ENCODE results near the gene EPAS1.

Gene EPAS1

DNA sequence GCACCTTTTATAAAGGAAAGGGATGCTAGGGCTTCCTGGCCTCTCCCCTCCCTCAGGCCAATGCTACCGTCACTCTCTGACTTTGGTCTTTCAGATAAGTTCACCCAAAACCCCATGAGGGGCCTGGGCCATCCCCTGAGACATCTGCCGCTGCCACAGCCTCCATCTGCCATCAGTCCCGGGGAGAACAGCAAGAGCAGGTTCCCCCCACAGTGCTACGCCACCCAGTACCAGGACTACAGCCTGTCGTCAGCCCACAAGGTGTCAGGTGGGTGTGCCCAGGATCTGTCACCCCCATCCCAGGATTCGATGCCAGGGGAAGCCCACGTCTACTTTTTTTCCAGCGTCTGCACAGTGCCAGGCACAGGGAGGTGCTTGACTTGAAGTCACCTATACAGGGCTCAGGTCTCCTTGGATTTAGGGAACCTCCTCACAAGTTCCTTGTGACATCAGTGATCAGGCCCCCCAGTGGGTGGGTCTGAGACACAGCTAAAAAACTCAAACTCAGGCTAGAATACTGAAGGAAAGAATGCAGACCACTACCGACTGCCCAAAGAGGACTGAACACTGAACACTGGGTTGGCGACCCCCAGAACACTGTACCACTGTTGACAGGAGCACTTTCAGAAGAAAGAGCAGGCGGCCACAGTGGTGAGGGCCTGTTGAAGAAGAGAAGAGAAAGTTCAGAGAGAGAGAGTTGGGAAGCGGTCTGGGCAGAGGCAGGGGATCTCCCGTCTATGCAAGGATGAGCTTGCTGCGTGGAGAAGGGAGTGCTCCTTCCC lies 85.3 kb downstream of the EPAS1 start:
- H3K4me1 ChIP-seq (ENCODE audit: insufficient read depth, low read length) = no peaks in the 10 kb centered on the region
- H3K27ac ChIP-seq (ENCODE audit: low read depth, low read length) = no peak overlapping the region
- H3K4me3 ChIP-seq (ENCODE audit: low read length) = no peak overlapping the region
- no peaks in the 10 kb centered on the region for H3K36me3 ChIP-seq (ENCODE audit: insufficient read depth, low read length)
- no peaks in the 10 kb centered on the region for H3K9me3 ChIP-seq (ENCODE audit: insufficient read depth, low read depth, low read length)
- 95% methylated on average over 14 of the region's 14 CpGs for WGBS
- H3K27me3 ChIP-seq (ENCODE audit: insufficient read depth, low read length) = no peaks in the 10 kb centered on the region
- H3K9ac ChIP-seq (ENCODE audit: low read depth, low read length) = no peak overlapping the region

DNA sequence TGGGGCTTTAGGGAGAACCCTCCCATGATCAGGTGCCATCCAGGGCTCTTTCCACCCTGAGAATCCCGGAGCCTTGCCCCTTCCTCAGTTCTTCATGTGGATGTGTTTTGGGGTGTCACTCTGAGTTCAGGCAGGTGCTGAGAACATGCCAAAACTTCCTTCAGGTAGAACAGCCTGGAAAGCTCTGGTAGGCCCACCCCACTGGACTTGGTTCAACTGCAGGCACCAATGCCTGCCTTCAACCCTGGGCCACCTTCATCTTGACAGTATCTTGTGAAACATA lies 85.8 kb downstream of the EPAS1 start:
- Histone ChIP-seq H3K4me1 (ENCODE audit: insufficient read depth, low read length) (no peaks in the 10 kb centered on the region), H3K4me3 (ENCODE audit: low read length) (no peak overlapping the region), H3K36me3 (ENCODE audit: insufficient read depth, low read length) (no peaks in the 10 kb centered on the region), H3K9ac (ENCODE audit: low read depth, low read length) (no peak overlapping the region), H3K9me3 (ENCODE audit: insufficient read depth, low read depth, low read length) (no peaks in the 10 kb centered on the region), H3K27me3 (ENCODE audit: insufficient read depth, low read length) (no peaks in the 10 kb centered on the region), H3K27ac (ENCODE audit: low read depth, low read length) (no peak overlapping the region)
- 94% methylated on average over 1 of the region's 1 CpG for WGBS

DNA sequence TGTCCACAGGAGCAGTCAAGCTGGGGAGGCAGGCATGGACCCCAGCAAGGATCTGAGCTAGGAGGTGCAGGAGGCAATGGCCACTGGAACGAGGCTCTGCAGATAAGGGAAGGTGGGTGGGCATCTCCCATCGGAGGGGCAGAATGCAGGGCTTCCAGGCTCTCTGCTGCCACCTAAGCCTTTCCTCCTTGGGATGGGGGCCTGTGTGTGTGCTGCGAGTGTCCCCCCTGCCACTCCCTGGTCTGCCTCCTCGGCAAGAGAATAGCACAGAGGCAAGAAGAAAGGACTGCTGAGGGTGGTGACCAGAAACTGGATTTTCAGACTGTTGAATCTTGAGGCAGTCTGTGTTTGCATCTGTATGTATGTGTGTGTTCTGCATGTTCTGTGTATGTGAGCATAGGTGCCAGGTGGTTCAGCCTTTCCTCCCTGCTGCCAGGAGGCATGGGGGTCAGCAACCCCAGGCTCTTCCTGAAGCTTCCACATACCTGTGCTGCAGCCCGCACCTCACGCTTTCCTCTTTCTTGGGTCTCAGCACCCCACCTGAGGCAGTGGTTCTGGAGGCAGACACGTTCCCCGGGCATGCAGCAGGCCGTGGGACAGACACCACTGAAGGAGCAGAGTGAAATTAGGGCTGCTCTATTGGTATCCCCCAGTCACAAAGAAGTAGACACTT lies 86.7 kb downstream of the EPAS1 start:
- WGBS = 91% methylated on average over 9 of the region's 9 CpGs
- H3K9ac ChIP-seq (ENCODE audit: low read depth, low read length) = no peak overlapping the region
- H3K9me3 ChIP-seq (ENCODE audit: insufficient read depth, low read depth, low read length) = no peaks in the 10 kb centered on the region
- no peaks in the 10 kb centered on the region for H3K36me3 ChIP-seq (ENCODE audit: insufficient read depth, low read length)
- no peaks in the 10 kb centered on the region for H3K4me1 ChIP-seq (ENCODE audit: insufficient read depth, low read length)
- no peaks in the 10 kb centered on the region for H3K27me3 ChIP-seq (ENCODE audit: insufficient read depth, low read length)
- H3K4me3 ChIP-seq (ENCODE audit: low read length) = no peak overlapping the region
- no peak overlapping the region for H3K27ac ChIP-seq (ENCODE audit: low read depth, low read length)

DNA sequence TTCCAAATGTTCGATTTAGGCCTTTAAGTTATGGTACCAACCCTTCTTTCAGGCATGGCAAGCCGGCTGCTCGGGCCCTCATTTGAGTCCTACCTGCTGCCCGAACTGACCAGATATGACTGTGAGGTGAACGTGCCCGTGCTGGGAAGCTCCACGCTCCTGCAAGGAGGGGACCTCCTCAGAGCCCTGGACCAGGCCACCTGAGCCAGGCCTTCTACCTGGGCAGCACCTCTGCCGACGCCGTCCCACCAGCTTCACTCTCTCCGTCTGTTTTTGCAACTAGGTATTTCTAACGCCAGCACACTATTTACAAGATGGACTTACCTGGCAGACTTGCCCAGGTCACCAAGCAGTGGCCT lies 87.2 kb downstream of the EPAS1 start:
- Histone ChIP-seq H3K9ac (ENCODE audit: low read depth, low read length) (no peak overlapping the region), H3K9me3 (ENCODE audit: insufficient read depth, low read depth, low read length) (no peaks in the 10 kb centered on the region), H3K4me3 (ENCODE audit: low read length) (no peak overlapping the region), H3K27me3 (ENCODE audit: insufficient read depth, low read length) (no peaks in the 10 kb centered on the region), H3K27ac (ENCODE audit: low read depth, low read length) (no peak overlapping the region), H3K4me1 (ENCODE audit: insufficient read depth, low read length) (no peaks in the 10 kb centered on the region), H3K36me3 (ENCODE audit: insufficient read depth, low read length) (no peaks in the 10 kb centered on the region)
- WGBS = 93% methylated on average over 12 of the region's 12 CpGs

DNA sequence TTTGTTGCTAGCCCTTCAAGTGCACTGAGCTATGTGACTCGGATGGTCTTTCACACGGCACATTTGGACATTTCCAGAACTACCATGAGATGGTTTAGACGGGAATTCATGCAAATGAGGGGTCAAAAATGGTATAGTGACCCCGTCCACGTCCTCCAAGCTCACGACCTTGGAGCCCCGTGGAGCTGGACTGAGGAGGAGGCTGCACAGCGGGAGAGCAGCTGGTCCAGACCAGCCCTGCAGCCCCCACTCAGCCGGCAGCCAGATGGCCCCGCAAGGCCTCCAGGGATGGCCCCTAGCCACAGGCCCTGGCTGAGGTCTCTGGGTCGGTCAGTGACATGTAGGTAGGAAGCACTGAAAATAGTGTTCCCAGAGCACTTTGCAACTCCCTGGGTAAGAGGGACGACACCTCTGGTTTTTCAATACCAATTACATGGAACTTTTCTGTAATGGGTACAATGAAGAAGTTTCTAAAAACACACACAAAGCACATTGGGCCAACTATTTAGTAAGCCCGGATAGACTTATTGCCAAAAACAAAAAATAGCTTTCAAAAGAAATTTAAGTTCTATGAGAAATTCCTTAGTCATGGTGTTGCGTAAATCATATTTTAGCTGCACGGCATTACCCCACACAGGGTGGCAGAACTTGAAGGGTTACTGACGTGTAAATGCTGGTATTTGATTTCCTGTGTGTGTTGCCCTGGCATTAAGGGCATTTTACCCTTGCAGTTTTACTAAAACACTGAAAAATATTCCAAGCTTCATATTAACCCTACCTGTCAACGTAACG lies 88.8 kb downstream of the EPAS1 start:
- Histone ChIP-seq H3K9me3 (ENCODE audit: insufficient read depth, low read depth, low read length) (no peaks in the 10 kb centered on the region), H3K36me3 (ENCODE audit: insufficient read depth, low read length) (no peaks in the 10 kb centered on the region), H3K4me3 (ENCODE audit: low read length) (no peak overlapping the region), H3K9ac (ENCODE audit: low read depth, low read length) (no peak overlapping the region), H3K4me1 (ENCODE audit: insufficient read depth, low read length) (no peaks in the 10 kb centered on the region), H3K27me3 (ENCODE audit: insufficient read depth, low read length) (no peaks in the 10 kb centered on the region), H3K27ac (ENCODE audit: low read depth, low read length) (no peak overlapping the region)
- WGBS = 92% methylated on average over 18 of the region's 18 CpGs

DNA sequence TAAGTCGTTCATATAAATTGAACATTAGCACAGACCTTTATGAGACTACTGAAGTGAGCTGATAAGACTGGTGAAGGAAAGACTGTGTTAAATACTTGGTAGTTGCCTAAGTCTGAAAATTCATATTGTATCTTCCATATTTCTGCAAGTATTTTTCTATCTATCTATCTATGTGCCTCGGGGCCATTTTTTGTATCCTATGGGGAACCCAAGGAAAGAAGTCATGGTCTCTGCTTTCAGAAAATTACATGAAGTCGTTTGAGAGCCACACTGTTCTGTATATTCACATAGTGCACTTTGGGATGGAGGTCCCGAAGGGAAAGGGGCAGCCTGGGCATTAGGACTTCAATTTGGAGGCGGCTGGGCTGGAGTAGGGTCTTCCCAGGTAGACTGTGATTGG lies 89.6 kb downstream of the EPAS1 start:
- no peak overlapping the region for H3K27ac ChIP-seq (ENCODE audit: low read depth, low read length)
- 94% methylated on average over 5 of the region's 5 CpGs for WGBS
- no peak overlapping the region for H3K9ac ChIP-seq (ENCODE audit: low read depth, low read length)
- no peaks in the 10 kb centered on the region for H3K9me3 ChIP-seq (ENCODE audit: insufficient read depth, low read depth, low read length)
- H3K36me3 ChIP-seq (ENCODE audit: insufficient read depth, low read length) = no peaks in the 10 kb centered on the region
- H3K4me3 ChIP-seq (ENCODE audit: low read length) = no peak overlapping the region
- no peaks in the 10 kb centered on the region for H3K27me3 ChIP-seq (ENCODE audit: insufficient read depth, low read length)
- no peaks in the 10 kb centered on the region for H3K4me1 ChIP-seq (ENCODE audit: insufficient read depth, low read length)

DNA sequence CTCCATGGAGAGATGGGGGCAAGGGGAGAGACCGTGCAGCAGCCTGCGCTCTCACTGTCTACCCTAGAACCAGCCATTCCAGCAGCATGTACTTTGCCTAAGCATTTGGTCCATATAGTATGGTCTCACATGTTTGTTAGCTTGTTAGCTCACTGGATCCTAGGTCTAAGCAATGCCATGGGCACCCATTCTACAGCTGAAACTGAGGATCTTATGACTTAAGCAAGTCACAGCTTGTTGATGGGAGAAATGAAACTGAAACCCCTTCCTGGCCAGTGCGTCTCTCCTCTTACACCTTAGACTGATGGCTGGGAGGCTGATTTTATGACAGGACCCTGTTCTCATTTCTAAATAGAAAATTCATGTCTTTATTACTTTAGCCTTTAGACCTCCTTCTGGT lies 90.1 kb downstream of the EPAS1 start:
- no peak overlapping the region for H3K4me3 ChIP-seq (ENCODE audit: low read length)
- 86% methylated on average over 3 of the region's 3 CpGs for WGBS
- no peak overlapping the region for H3K27ac ChIP-seq (ENCODE audit: low read depth, low read length)

DNA sequence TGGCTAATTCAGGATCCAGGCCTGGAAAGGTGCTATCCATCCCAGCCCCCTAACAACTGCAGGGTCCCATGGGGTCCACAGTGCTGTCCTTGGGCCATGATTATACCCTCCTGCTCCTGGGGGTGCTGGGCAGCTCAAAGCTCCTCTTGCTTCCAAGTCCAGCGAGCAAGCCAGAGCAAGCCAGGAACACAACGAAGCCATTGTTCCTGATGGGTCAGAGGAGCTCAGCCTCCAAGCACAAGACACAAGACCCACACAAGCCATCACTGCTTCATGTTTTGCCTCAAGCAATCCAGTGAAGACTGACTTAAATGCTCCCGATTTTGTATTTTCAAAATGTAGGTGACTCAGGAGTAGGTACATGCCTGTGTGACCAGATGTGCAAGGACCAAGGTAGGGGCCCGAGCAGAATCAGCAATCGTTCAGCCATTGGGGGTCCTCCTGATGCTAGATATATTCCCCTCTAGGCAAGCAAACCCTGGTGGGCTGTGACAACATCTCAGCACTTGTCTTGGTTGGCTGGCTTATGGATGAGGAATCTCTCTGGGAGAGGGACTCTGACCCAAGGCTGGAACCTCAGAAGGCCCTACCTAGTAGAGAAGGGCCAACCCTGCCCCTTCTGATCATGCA lies 90.8 kb downstream of the EPAS1 start:
- Histone ChIP-seq H3K36me3 (ENCODE audit: insufficient read depth, low read length) (no peaks in the 10 kb centered on the region), H3K4me3 (ENCODE audit: low read length) (no peak overlapping the region), H3K27ac (ENCODE audit: low read depth, low read length) (no peak overlapping the region), H3K9me3 (ENCODE audit: insufficient read depth, low read depth, low read length) (no peaks in the 10 kb centered on the region), H3K4me1 (ENCODE audit: insufficient read depth, low read length) (no peaks in the 10 kb centered on the region), H3K9ac (ENCODE audit: low read depth, low read length) (no peak overlapping the region), H3K27me3 (ENCODE audit: insufficient read depth, low read length) (no peaks in the 10 kb centered on the region)
- WGBS = 94% methylated on average over 5 of the region's 5 CpGs

More for the DNA sequence above, 90.1 kb downstream of the EPAS1 start:
- Histone ChIP-seq H3K9me3 (ENCODE audit: insufficient read depth, low read depth, low read length) (no peaks in the 10 kb centered on the region), H3K4me1 (ENCODE audit: insufficient read depth, low read length) (no peaks in the 10 kb centered on the region), H3K9ac (ENCODE audit: low read depth, low read length) (no peak overlapping the region), H3K36me3 (ENCODE audit: insufficient read depth, low read length) (no peaks in the 10 kb centered on the region), H3K27me3 (ENCODE audit: insufficient read depth, low read length) (no peaks in the 10 kb centered on the region)

DNA sequence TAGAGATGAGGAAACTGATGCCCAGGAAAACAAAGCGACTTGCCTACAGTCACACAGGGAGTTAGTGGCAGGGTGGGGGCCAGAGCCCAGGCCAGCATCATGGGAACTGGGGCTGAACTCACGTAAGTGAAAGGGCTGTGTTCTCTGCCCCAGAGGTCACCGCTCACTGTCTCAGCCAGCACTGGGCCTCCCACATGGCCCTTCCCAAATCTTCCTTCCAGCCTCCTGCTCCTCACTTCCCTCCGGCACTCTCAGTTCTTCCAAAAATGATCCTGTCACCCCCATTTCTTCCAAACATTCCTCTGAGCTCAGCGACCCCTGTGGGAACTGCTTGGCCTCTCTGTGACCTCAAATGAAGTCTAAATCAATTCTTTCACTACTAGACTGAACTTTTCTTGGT lies 91.7 kb downstream of the EPAS1 start:
- no peaks in the 10 kb centered on the region for H3K27me3 ChIP-seq (ENCODE audit: insufficient read depth, low read length)
- no peak overlapping the region for H3K9ac ChIP-seq (ENCODE audit: low read depth, low read length)
- H3K36me3 ChIP-seq (ENCODE audit: insufficient read depth, low read length) = no peaks in the 10 kb centered on the region
- H3K4me1 ChIP-seq (ENCODE audit: insufficient read depth, low read length) = no peaks in the 10 kb centered on the region
- no peaks in the 10 kb centered on the region for H3K9me3 ChIP-seq (ENCODE audit: insufficient read depth, low read depth, low read length)
- H3K4me3 ChIP-seq (ENCODE audit: low read length) = no peak overlapping the region
- 89% methylated on average over 5 of the region's 5 CpGs for WGBS
- no peak overlapping the region for H3K27ac ChIP-seq (ENCODE audit: low read depth, low read length)

DNA sequence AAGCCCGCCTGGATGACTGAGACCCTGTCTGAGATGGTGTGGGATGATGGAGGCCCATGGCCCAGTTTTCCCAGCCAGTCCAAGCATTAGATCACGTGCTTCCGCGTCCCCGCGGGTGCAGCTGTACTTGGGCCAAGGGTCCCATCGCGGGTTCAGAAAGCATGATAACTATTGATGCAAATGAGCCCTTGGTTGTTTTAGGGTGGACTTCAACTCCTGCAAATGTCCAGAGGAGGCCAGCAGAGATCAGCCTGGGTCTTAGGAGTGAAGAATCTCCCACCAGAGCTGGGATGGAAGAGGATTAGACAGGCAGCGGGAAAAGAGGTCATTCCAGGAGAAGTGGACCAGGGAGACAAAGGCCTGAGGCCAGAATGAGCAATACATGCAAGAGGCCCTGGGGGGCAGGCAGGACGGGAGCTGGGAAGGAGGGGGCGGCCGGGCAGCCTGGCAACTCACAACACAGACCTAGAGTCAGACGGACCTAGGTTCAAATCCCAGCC lies 92.3 kb downstream of the EPAS1 start:
- Histone ChIP-seq H3K4me3 (ENCODE audit: low read length) (no peak overlapping the region), H3K27ac (ENCODE audit: low read depth, low read length) (no peak overlapping the region), H3K9ac (ENCODE audit: low read depth, low read length) (no peak overlapping the region), H3K27me3 (ENCODE audit: insufficient read depth, low read length) (no peaks in the 10 kb centered on the region), H3K36me3 (ENCODE audit: insufficient read depth, low read length) (no peaks in the 10 kb centered on the region), H3K4me1 (ENCODE audit: insufficient read depth, low read length) (no peaks in the 10 kb centered on the region), H3K9me3 (ENCODE audit: insufficient read depth, low read depth, low read length) (no peaks in the 10 kb centered on the region)
- WGBS = 94% methylated on average over 13 of the region's 13 CpGs

DNA sequence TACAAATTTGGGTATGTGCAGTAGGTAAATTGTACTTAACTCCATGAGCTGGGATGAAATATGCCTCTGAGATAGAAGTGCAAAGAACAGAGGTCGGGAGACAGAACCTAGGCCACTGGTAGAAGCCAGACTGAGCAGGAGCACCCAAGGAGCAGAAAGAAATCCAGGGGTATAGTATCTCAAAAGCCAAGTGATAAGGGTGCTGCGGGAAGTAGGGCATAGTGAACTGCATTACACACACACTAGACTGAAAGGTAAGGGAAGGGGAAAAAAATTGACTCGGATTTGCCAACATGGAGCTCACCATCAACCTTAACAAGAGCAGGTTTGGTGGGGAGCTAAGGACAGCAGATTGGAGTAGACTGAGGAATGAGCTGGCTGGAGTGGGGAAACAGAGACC lies 92.8 kb downstream of the EPAS1 start:
- no peak overlapping the region for H3K27ac ChIP-seq (ENCODE audit: low read depth, low read length)
- 84% methylated on average over 1 of the region's 3 CpGs for WGBS

More for the DNA sequence above, 92.8 kb downstream of the EPAS1 start:
- Histone ChIP-seq H3K9me3 (ENCODE audit: insufficient read depth, low read depth, low read length) (no peaks in the 10 kb centered on the region), H3K4me1 (ENCODE audit: insufficient read depth, low read length) (no peaks in the 10 kb centered on the region), H3K9ac (ENCODE audit: low read depth, low read length) (no peak overlapping the region), H3K4me3 (ENCODE audit: low read length) (no peak overlapping the region), H3K27me3 (ENCODE audit: insufficient read depth, low read length) (no peaks in the 10 kb centered on the region), H3K36me3 (ENCODE audit: insufficient read depth, low read length) (no peaks in the 10 kb centered on the region)
